ENCODE results near the gene GABARAPL1. TPM values are rescaled to one million over a fixed set of nuclear protein-coding genes. Genes with fewer than 3 reads are reported as not detected.

GABARAPL1 gene
- total and polyA plus RNA-seq, 2 experiments from 2014 or later, result 94.9 to 127 TPM

- H3K9me2 ChIP-seq (ENCODE audit: insufficient read depth), result no peaks in the 10 kb centered on the region
- no peaks in the 10 kb centered on the region for H3K27me3 ChIP-seq (replicated peaks; ENCODE audit: insufficient read depth)
- H2AFZ ChIP-seq, result peak overlapping the region; percentile 48
- H3K4me3 ChIP-seq, result 0 out of 2 replicates have a peak overlapping the region, but pooled peaks have one; percentile 4
- 50% methylated on average over 3 of the region's 3 CpGs for WGBS, 2 experiments (ENCODE audit: low coverage in 1 of 2, low lambda C conversion rate in 2 of 2, missing lambda C conversion rate in 2 of 2)
- TF ChIP-seq EZH2phosphoT487 (IDR thresholded peaks at IDR 0.05; ENCODE audit: insufficient read depth, low read depth), result no peak
- TF ChIP-seq EZH2 (IDR thresholded peaks at IDR 0.05; ENCODE audit: insufficient read depth, poor library complexity, severe bottlenecking), result no peak
- H3F3A ChIP-seq (ENCODE audit: insufficient read depth), result peaks cover 23% of the 10 kb centered on the region
- peak overlapping the region; percentile 70 for H3K4me2 ChIP-seq (ENCODE audit: unreplicated experiment)
- H3K27ac ChIP-seq, result peak overlapping the region; percentile 40
- H4K20me1 ChIP-seq (ENCODE audit: insufficient read depth), result no peaks in the 10 kb centered on the region
- H3K4me1 ChIP-seq (ENCODE audit: insufficient read depth), result peaks cover 53% of the 10 kb centered on the region
- no peak overlapping the region for H3K9ac ChIP-seq
- no peak for DNase-seq
- in situ Hi-C loops (cut with MboI), result no loop called here
- no peaks in the 10 kb centered on the region for H3K79me2 ChIP-seq (ENCODE audit: insufficient read depth)
- no peaks in the 10 kb centered on the region for H3K36me3 ChIP-seq (ENCODE audit: low read depth)
- no peaks in the 10 kb centered on the region for H3K9me3 ChIP-seq (ENCODE audit: low read depth)
These were observed 43.6 kb upstream of the GABARAPL1 start for GRCh38 chr12:10169104-10169503.

- in situ Hi-C loops (cut with MboI), result no loop called here
These were observed 42.5 kb upstream of the GABARAPL1 start for GRCh38 chr12:10170216-10170615.

GRCh38 chr12:10171973-10172728 is 40.5 kb upstream of the GABARAPL1 start, which contains the start of gene OLR1:
Gene OLR1 (minus strand): TSS chr12:10172132. CDS start chr12:10172077, 55 bp downstream.
- Histone ChIP-seq H3K4me3 (no peak within 1 kb of the TSS), H3K9me2 (ENCODE audit: insufficient read depth) (no peaks in the 10 kb centered on the region), H3K27ac (no peak within 1 kb of the TSS), H3K36me3 (ENCODE audit: low read depth) (no peaks in the 10 kb centered on the region), H3K27me3 (replicated peaks; ENCODE audit: insufficient read depth) (no peaks in the 10 kb centered on the region), H3K9ac (no peak within 1 kb of the TSS), H3K79me2 (ENCODE audit: insufficient read depth) (no peaks in the 10 kb centered on the region), H3K4me1 (ENCODE audit: insufficient read depth) (peaks cover 48% of the 10 kb centered on the region), H4K20me1 (ENCODE audit: insufficient read depth) (no peaks in the 10 kb centered on the region), H3F3A (ENCODE audit: insufficient read depth) (peaks cover 23% of the 10 kb centered on the region), H3K4me2 (ENCODE audit: unreplicated experiment) (peak within 1 kb of the TSS; percentile 27), H3K9me3 (ENCODE audit: low read depth) (no peaks in the 10 kb centered on the region), H2AFZ (no peak within 1 kb of the TSS)
- in situ Hi-C loops (cut with MboI), result no loop called here
- peak; percentile 30 for DNase-seq
- TF ChIP-seq EZH2phosphoT487 (IDR thresholded peaks at IDR 0.05; ENCODE audit: insufficient read depth, low read depth) (no peak), EZH2 (IDR thresholded peaks at IDR 0.05; ENCODE audit: insufficient read depth, poor library complexity, severe bottlenecking) (no peak)
- 75 to 76% methylated on average over 7 of the region's 7 CpGs for WGBS, 2 experiments (ENCODE audit: low coverage in 1 of 2, low lambda C conversion rate in 2 of 2, missing lambda C conversion rate in 2 of 2)

More at GRCh38 chr12:10170216-10170615, 42.5 kb upstream of the GABARAPL1 start:
- H3K36me3 ChIP-seq (ENCODE audit: low read depth), result no peaks in the 10 kb centered on the region
- H3K27ac ChIP-seq, result 0 out of 2 replicates have a peak overlapping the region, but pooled peaks have one; percentile 40
- H3F3A ChIP-seq (ENCODE audit: insufficient read depth), result peaks cover 23% of the 10 kb centered on the region
- no peaks in the 10 kb centered on the region for H4K20me1 ChIP-seq (ENCODE audit: insufficient read depth)
- TF ChIP-seq EZH2 (IDR thresholded peaks at IDR 0.05; ENCODE audit: insufficient read depth, poor library complexity, severe bottlenecking) (no peak), EZH2phosphoT487 (IDR thresholded peaks at IDR 0.05; ENCODE audit: insufficient read depth, low read depth) (no peak)
- H3K9me3 ChIP-seq (ENCODE audit: low read depth), result no peaks in the 10 kb centered on the region
- WGBS, 2 experiments (ENCODE audit: low coverage in 1 of 2, low lambda C conversion rate in 2 of 2, missing lambda C conversion rate in 2 of 2), result 76 to 81% methylated on average over 4 to 5 of the region's 5 CpGs
- H3K4me3 ChIP-seq, result no peak overlapping the region
- peak overlapping the region; percentile 70 for H3K4me2 ChIP-seq (ENCODE audit: unreplicated experiment)
- H3K9me2 ChIP-seq (ENCODE audit: insufficient read depth), result no peaks in the 10 kb centered on the region
- H3K79me2 ChIP-seq (ENCODE audit: insufficient read depth), result no peaks in the 10 kb centered on the region
- DNase-seq, result peak; percentile 62
- no peak overlapping the region for H3K9ac ChIP-seq
- H3K27me3 ChIP-seq (replicated peaks; ENCODE audit: insufficient read depth), result no peaks in the 10 kb centered on the region
- H2AFZ ChIP-seq, result no peak overlapping the region
- peaks cover 53% of the 10 kb centered on the region for H3K4me1 ChIP-seq (ENCODE audit: insufficient read depth)

GRCh38 chr12:10174986-10175614 is 37.6 kb upstream of the GABARAPL1 start:
- Histone ChIP-seq H2AFZ (no peak overlapping the region), H3K36me3 (ENCODE audit: low read depth) (no peaks in the 10 kb centered on the region), H3K4me3 (no peak overlapping the region), H3K9me3 (ENCODE audit: low read depth) (no peaks in the 10 kb centered on the region), H3K9ac (no peak overlapping the region), H3K79me2 (ENCODE audit: insufficient read depth) (no peaks in the 10 kb centered on the region), H3K4me1 (ENCODE audit: insufficient read depth) (peaks cover 35% of the 10 kb centered on the region), H3K4me2 (ENCODE audit: unreplicated experiment) (no peak overlapping the region), H3K27me3 (replicated peaks; ENCODE audit: insufficient read depth) (no peaks in the 10 kb centered on the region), H3K27ac (no peak overlapping the region), H3K9me2 (ENCODE audit: insufficient read depth) (no peaks in the 10 kb centered on the region), H3F3A (ENCODE audit: insufficient read depth) (peaks cover 26% of the 10 kb centered on the region), H4K20me1 (ENCODE audit: insufficient read depth) (no peaks in the 10 kb centered on the region)
- WGBS, 2 experiments (ENCODE audit: low coverage in 1 of 2, low lambda C conversion rate in 2 of 2, missing lambda C conversion rate in 2 of 2), result 39 to 43% methylated on average over 2 of the region's 2 CpGs
- TF ChIP-seq EZH2phosphoT487 (IDR thresholded peaks at IDR 0.05; ENCODE audit: insufficient read depth, low read depth) (no peak), EZH2 (IDR thresholded peaks at IDR 0.05; ENCODE audit: insufficient read depth, poor library complexity, severe bottlenecking) (no peak)
- in situ Hi-C loops (cut with MboI), result no loop called here
- no peak for DNase-seq

Measured in GM23248 (cell line).